Stimulated activated CD4-positive, alpha-beta T cell treated with anti-CD3 and anti-CD28 coated beads, TNF-alpha, amount 100 ng/mL, for 24 hours (primary cell): Measurements from ENCODE around the gene HMCN2.
A peak's percentile ranks its signal among the peaks of the same experiment; 100 is the strongest.

ENCODE experiments used
- DNase-seq, 3 experiments: peaks; one replicate each; pipeline ENCODE4 v3.0.0-alpha.2; 2020; ENCODE audit warnings: low read depth in 3 of 3

HMCN2 gene

DNA sequence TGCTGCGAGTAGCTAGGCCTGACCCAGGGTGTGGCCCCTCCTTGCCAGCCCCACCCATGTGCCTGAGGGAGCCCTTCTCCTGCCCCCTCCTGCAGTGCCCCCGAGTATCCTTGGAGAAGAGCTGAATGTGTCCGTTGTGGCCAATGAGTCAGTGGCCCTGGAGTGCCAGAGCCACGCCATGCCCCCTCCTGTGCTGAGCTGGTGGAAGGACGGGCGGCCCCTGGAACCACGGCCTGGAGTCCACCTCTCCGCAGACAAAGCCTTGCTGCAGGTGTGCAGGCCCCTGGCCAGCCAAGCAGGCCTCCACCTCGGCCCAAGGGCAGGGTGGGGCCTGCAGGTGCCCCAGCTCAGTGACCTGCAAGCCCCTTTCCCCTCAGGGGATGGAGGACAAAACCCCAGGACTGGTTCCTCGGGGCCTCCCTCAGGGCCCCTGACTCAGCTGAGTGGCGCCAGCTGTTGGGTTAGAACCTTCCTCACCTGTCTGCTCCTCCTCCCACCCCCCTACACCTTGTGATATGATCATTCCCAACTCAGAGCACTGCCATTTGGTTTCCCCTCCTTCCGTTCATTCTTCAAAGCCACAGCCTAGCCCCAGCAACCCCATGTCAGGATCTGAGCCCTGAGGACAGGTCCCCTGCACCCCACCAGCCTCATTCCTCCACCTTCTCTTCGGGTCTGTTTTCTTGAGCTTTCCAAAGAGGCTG is 99.2 kb downstream of the HMCN2 start:
- no peak for DNase-seq

DNA sequence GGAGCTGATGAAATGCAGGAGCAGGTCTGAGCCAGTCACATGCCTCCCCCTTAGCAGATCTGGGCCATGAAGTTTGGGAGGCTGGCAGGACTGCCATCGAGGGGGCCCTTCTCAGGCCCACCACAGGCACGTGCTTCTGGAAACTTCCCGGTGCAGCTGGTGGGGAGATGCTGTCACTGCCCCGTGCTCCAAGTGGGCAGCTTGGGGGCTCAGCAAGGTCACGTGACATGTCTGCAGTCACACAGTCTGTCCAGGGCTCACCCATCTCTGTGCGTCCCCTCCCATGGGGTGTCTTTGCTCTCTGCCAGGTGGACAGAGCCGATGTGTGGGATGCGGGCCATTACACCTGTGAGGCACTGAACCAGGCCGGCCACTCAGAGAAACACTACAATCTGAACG is 99.8 kb downstream of the HMCN2 start:
- no peak for DNase-seq

DNA sequence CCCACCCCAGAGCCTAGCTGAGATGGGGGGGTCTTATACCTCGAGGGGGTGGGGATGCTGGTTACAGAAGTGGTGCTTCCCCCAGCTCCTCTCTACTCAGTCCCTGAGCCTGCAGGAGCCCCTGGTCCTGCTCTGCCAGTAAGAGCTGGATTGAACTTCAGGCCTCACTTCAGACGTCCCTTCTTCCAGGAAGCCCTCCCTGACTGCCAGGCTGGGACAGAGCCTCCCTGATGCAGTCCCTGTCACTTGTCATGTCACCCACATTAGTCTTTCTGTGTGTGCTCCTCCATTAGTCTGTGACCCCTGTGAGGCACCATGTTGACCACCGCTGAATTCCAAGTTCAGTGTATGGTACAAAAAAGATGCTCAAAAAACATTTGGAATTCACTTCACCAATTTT is 100.5 kb downstream of the HMCN2 start:
- DNase-seq = no peak

DNA sequence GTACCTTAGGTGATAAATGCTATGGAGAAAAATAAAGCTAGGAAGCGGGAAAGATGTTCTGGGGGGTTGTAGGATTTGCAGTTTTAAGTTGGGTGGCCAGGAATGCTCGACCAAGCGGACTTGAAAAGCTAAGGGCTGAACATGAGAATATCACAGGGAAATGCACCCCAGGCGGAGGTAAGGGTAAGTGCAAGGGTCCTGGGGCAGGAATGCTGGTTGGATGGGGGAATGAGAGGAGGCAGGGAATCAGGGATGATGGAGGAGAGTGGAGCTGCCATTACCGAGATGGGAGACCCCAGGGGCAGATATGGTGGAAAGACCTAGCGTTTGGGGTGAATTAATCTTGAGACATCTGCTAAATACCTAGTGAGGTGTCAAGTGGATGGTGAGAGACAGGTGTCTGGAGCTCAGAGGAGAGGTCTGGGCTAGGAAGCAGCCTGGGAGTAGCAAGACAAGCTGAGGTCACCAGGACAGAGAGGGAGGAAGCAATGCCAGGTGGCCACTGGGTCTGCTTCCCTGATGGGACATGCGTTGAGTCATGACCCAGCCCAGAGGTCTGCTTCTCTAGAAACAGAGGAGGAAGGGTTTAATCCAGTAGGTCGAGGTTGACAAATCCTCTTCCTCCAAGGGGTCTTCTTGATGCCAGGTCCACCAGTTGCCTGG is 101.5 kb downstream of the HMCN2 start:
- no peak for DNase-seq

GRCh38 chr9:130368631-130369103 is 103.1 kb downstream of the HMCN2 start:
- DNase-seq = peak in 2 of 3 experiments; percentile 16 to 42

- DNase-seq = no peak
Measured at GRCh38 chr9:130370226-130370625, 104.7 kb downstream of the HMCN2 start.

- no peak for DNase-seq
Measured at GRCh38 chr9:130371196-130371966, 105.8 kb downstream of the HMCN2 start.

- no peak for DNase-seq
Measured at GRCh38 chr9:130372057-130372456, 106.5 kb downstream of the HMCN2 start.

GRCh38 chr9:130373679-130374325 is 108.2 kb downstream of the HMCN2 start:
- no peak for DNase-seq

DNA sequence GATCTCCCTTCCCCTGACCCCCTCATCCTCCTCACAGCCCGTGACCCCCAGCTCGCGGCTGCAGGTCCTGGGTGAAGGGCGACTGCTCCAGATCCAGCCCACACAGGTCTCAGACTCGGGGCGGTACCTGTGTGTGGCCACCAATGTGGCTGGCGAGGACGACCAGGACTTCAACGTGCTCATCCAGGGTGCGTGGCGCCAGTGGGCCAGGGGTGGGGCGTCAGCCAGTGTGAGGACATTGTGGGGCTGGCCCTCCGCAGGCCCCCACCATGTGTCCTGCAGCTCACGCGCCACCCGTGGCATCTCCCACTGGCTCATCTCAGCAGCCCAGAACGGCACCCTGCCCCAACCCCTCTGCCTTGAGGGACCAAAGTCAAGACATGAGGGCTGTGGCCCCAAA is 112.1 kb downstream of the HMCN2 start:
- DNase-seq = no peak

- DNase-seq = no peak
Measured at GRCh38 chr9:130378875-130379648, 113.5 kb downstream of the HMCN2 start.

- no peak for DNase-seq
Measured at GRCh38 chr9:130379649-130379970, 114.0 kb downstream of the HMCN2 start.

GRCh38 chr9:130380920-130381469 is 115.4 kb downstream of the HMCN2 start:
- DNase-seq = no peak

DNA sequence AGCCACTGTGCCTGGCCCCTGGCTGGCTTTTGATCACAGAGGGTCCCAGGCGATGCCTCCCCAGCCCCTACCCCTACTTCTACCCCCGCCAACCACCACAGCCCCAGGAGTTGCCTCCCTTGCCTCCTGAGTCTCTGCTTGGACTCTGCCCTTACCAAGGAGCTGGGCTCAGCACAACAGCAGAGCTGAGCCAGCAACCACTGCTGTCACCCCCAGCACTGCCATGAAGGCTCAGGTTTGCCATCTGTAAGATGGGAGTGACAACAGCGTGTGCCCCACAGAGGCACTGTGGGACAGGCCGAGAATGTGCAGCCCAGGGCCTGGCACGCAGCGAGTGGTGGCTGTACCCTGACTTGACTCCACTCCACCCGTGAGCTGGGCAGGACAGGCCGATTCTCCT is 116.1 kb downstream of the HMCN2 start:
- no peak for DNase-seq

DNA sequence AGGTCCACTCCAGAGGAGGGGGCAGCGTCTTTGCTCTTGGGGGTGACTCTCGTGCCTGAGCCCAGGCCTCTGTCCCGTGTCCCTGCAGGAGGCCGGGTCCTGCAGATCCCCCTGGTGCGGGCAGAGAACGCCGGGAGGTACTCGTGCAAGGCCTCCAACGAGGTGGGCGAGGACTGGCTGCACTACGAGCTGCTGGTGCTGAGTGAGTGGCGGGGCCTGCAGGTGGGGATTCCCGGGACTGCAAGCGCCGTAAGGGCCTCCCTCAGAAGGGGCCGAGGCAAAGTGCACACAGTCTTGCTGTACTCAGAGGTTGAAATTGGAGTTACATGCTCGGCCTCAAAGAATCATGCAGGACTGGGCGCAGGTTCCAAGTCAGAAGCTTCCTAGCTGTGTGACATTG is 116.5 kb downstream of the HMCN2 start:
- DNase-seq = no peak

DNA sequence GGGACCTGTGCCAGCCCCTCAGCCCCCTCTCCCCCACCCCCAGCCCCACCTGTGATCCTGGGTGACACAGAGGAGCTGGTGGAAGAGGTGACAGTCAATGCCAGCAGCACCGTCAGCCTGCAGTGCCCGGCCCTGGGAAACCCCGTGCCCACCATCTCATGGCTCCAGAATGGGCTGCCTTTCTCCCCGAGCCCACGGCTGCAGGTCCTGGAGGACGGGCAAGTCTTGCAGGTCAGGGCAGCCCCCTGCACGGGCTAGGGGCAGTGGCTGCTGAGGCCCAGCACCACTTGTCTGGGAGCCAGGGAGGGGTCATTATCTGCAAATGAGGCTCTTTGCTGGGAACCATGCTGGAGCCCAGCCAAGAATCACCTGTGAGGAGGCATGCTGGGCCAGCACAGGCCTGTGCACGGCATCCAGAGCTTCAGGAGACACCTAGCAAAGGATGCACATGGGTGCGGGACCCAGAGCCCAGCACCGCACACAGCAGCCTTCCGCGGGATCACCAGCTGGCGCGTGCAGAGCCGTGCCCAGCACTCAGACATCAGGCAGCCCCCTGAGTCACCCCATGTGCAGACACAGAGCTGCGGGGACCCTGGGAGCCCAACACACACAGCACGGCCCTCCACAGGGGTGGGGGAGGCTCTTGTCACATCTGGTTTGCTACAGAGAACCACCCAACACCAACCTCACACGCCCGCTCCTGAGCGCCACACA is 117.2 kb downstream of the HMCN2 start:
- DNase-seq = no peak

- DNase-seq = no peak
Measured at GRCh38 chr9:130383350-130383715, 117.8 kb downstream of the HMCN2 start.

GRCh38 chr9:130383979-130384676 is 118.6 kb downstream of the HMCN2 start:
- DNase-seq = no peak

DNA sequence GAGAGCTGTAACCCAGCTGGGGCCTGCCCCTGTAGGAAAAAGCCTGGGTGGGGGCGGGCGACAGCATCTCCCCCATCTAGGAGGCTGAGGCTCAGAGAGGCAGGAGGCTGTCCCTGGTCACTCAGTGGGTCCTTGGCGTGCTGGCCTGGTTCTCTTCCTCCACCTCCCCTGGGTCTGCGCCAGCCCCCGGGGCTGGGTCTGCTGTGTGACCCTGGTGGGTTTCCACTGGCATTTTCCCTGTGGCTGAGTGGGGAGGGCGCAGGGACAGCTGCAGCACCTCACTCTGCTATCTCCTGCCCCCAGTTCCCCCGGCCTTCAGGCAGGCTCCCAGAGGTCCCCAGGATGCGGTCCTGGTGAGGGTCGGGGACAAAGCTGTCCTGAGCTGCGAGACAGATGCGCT is 119.7 kb downstream of the HMCN2 start:
- DNase-seq = no peak

- DNase-seq = no peak
Measured at GRCh38 chr9:130387398-130387797, 121.8 kb downstream of the HMCN2 start.
